ENCODE measurements around the gene BCL2L14. TPM values are rescaled to one million over a fixed set of nuclear protein-coding genes. Genes with fewer than 3 reads are reported as not detected.
"Not testable (repeated sequence)": the region's sequence is repeated elsewhere in the genome, so short reads cannot be mapped to it uniquely, and the experiment has no call there.

BCL2L14 gene
- total RNA-seq, 1 donor from 2014 or later = 2.6 TPM

DNA sequence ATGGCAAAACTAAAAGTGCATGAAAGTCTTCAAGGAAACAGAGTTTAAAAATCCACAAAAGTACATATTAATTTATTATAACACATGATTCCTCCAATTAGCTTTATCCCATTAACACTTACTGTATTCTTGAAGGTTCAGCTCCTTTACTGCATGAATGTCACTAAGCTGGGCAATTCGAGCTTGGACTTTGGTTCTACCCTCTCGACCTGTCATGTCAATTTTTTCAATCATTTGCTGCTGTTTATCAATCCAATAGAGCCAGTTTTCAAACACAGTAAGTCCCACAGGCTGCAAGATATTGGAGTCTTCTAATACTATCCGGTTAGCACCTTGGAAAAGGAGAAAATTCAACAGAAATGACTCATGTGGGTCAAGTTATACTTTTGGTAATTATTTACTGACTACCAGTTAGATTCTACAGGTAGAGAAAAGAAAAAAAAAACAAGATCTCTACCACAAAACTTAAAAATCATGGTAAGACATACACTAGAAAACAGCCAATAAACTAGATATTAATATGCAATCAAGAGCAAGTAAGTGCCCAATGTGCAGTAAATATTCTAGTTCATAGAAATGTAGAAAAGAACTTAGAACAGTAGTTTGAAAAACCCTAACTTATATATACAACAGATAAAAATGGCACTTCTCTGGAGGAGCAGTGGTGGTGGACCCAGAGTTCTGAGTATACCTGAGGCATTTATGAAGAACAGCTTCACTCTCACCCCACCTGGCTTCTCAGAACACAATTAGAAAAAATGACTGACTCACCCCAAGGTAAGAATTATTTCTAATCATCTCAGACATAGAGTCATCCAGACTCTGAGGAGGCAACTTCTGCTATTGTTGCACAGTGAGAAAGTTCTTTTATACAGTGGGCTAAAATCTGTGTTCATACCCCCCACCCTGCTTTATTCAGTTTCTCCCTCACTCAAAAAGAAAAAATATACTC, 67.7 kb downstream of the BCL2L14 start:
- Histone ChIP-seq H3K27ac (no peak overlapping the region), H3K9me3 (no peaks in the 10 kb centered on the region), H3K36me3 (peaks cover 4% of the 10 kb centered on the region), H3K27me3 (ENCODE audit: low read depth) (no peaks in the 10 kb centered on the region), H3K4me3 (no peak overlapping the region), H3K4me1 (no peaks in the 10 kb centered on the region)
- DNase-seq = no peak
- no peak for TF ChIP-seq CTCF (IDR thresholded peaks at IDR 0.05)
- no peak for ATAC-seq
- intact Hi-C loops (cut with DNase I) = no loop called here

- intact Hi-C loops (cut with DNase I) = no loop called here
- no peak for TF ChIP-seq CTCF (IDR thresholded peaks at IDR 0.05)
- no peak for ATAC-seq
- no peak for DNase-seq
- Histone ChIP-seq H3K9me3 (no peaks in the 10 kb centered on the region), H3K4me3 (no peak overlapping the region), H3K36me3 (peaks cover 9% of the 10 kb centered on the region), H3K27me3 (ENCODE audit: low read depth) (no peaks in the 10 kb centered on the region), H3K27ac (no peak overlapping the region), H3K4me1 (no peaks in the 10 kb centered on the region)
Measured at GRCh38 chr12:12141000-12141399, 70.3 kb downstream of the BCL2L14 start.

DNA sequence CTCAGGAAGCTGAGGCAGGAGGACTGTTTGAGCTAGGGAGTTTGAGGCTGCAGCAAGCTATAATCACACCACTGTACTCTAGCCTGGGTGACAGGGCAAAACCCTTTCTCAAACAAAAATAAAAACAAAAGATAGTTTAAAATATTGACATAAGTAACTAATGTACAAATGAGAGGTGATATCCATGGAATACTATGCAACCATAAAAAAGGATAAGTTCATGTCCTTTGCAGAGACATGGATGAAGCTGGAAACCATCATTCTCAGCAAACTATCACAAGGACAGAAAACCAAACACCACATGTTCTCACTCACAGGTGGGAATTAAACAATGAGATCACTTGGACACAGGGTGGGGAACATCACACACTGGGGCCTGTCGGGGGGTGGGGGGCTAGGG, 73.8 kb downstream of the BCL2L14 start:
- H3K4me3 ChIP-seq; intact Hi-C loops (cut with DNase I); H3K9me3 ChIP-seq; H3K4me1 ChIP-seq; H3K27ac ChIP-seq; H3K27me3 ChIP-seq (ENCODE audit: low read depth); DNase-seq; ATAC-seq: not testable (repeated sequence)
- H3K36me3 ChIP-seq = peaks cover 39% of the 10 kb centered on the region

- Histone ChIP-seq H3K27ac (no peak overlapping the region), H3K4me3 (no peak overlapping the region), H3K36me3 (peaks cover 54% of the 10 kb centered on the region), H3K27me3 (ENCODE audit: low read depth) (no peaks in the 10 kb centered on the region), H3K4me1 (no peaks in the 10 kb centered on the region), H3K9me3 (no peaks in the 10 kb centered on the region)
- intact Hi-C loops (cut with DNase I) = no loop called here
- DNase-seq (no peak), ATAC-seq (no peak)
- no peak for TF ChIP-seq CTCF (IDR thresholded peaks at IDR 0.05)
Measured at GRCh38 chr12:12147111-12147510, 76.4 kb downstream of the BCL2L14 start.

Small RNAs within 50 kb of the gene (microRNA-seq; reads per million reads assigned to microRNA genes)
- not detected for gene MIR1244-4 (ENCODE audit: borderline number of aligned reads)

Other genes starting within 250 kb of the BCL2L14 start
- gene LRP6, start 196.1 kb downstream of the BCL2L14 start, total RNA-seq = 47.4 TPM

Data from lower lobe of right lung (tissue), 2 donors.